Hepatocyte (in vitro differentiated cells): Measurements from ENCODE around the gene CBARP. TPM values are rescaled to one million over a fixed set of nuclear protein-coding genes. Genes with fewer than 3 reads are reported as not detected.

Source experiments
- DNase-seq: peaks from one replicate; pipeline ENCODE4 v3.0.0-alpha.2; 2016; ENCODE audit warnings: low spot score
- H2AFZ ChIP-seq: fragments of 200-600 bp; sonication (generic); 2 replicates; pipeline ENCODE4 v1.6.0; 2016; ENCODE audit warnings: antibody characterized with exemption, mild to moderate bottlenecking
- H3K27ac ChIP-seq: fragments of 200-600 bp; sonication (generic); 2 replicates; pipeline ENCODE4 v1.5.1; 2016; ENCODE audit warnings: mild to moderate bottlenecking
- H3K27me3 ChIP-seq: fragments of 200-600 bp; sonication (generic); 2 replicates; pipeline ENCODE4 v1.6.1; 2016
- H3K36me3 ChIP-seq: fragments of 200-600 bp; sonication (generic); replicated peaks from 2 replicates; pipeline ENCODE4 v1.5.1; 2016; ENCODE audit warnings: low read depth; ENCODE audit not compliant: insufficient read depth
- H3K4me1 ChIP-seq: fragments of 200-600 bp; sonication (generic); 2 replicates; pipeline ENCODE4 v1.5.1; 2016; ENCODE audit warnings: mild to moderate bottlenecking, moderate library complexity; ENCODE audit not compliant: insufficient read depth
- H3K4me2 ChIP-seq: fragments of 200-600 bp; sonication (generic); 2 replicates; pipeline ENCODE4 v1.6.0; 2016
- H3K4me3 ChIP-seq: fragments of 200-600 bp; sonication (generic); 2 replicates; pipeline ENCODE4 v1.5.1; 2016; ENCODE audit warnings: mild to moderate bottlenecking
- H3K79me2 ChIP-seq: fragments of 200-600 bp; sonication (generic); 2 replicates; pipeline ENCODE4 v1.6.0; 2017; ENCODE audit warnings: mild to moderate bottlenecking
- H3K9me2 ChIP-seq: fragments of 200-600 bp; sonication (generic); replicated peaks from 2 replicates; pipeline ENCODE4 v1.6.0; 2017; ENCODE audit warnings: mild to moderate bottlenecking; ENCODE audit not compliant: insufficient read depth
- H3K9me3 ChIP-seq: fragments of 200-600 bp; sonication (generic); 2 replicates; pipeline ENCODE4 v1.5.1; 2016; ENCODE audit warnings: low read depth, mild to moderate bottlenecking
- H4K20me1 ChIP-seq: fragments of 200-600 bp; sonication (generic); 2 replicates; pipeline ENCODE4 v1.6.0; 2016; ENCODE audit warnings: mild to moderate bottlenecking; ENCODE audit not compliant: insufficient read depth, poor library complexity, severe bottlenecking
- CTCF ChIP-seq: fragments of 200-600 bp; sonication (generic); IDR thresholded peaks from 2 replicates; pipeline ENCODE4 v1.5.1; 2016; ENCODE audit warnings: antibody characterized with exemption, mild to moderate bottlenecking; ENCODE audit not compliant: poor library complexity
- EZH2 ChIP-seq: fragments of 200-600 bp; sonication (generic); IDR thresholded peaks from 2 replicates; pipeline ENCODE4 v1.6.1; 2016; ENCODE audit warnings: antibody characterized with exemption, mild to moderate bottlenecking, borderline replicate concordance
- EZH2phosphoT487 ChIP-seq: fragments of 200-600 bp; sonication (generic); IDR thresholded peaks from one replicate; pipeline ENCODE4 v1.6.1; 2018; ENCODE audit warnings: antibody characterized with exemption, mild to moderate bottlenecking, low read depth, moderate library complexity; ENCODE audit not compliant: unreplicated experiment, severe bottlenecking
- WGBS: methylation state at CpG from one replicate; pipeline ENCODE4 v1.1.6; 2016; ENCODE audit warnings: low lambda C conversion rate; ENCODE audit errors: missing lambda C conversion rate; 5-methylcytosine and 5-hydroxymethylcytosine counted together
- polyA plus RNA-seq: library from polyadenylated mRNA; unstranded; fragments of >200 nt; fragmentation: Nextera tagmentation; extraction: Ambion mirVana; gene quantifications from 2 replicates; pipeline ENCODE4 v1.2.1, GENCODE V29; 2016
- total RNA-seq: library from RNA; depleted of rRNA; stranded (reverse); fragments of >200 nt; gene quantifications from 2 replicates; pipeline ENCODE4 v1.2.3, GENCODE V29; 2014

The CBARP gene
- total and polyA plus RNA-seq, 2 experiments from 2014 or later = 4.2 to 7.1 TPM

- H3K27ac ChIP-seq = peak overlapping the region; percentile 87
- H3K4me3 ChIP-seq = peak overlapping the region; percentile 69
- peak; percentile 96 for DNase-seq
- 4% methylated on average over 60 of the region's 84 CpGs for WGBS
- no peaks in the 10 kb centered on the region for H3K9me3 ChIP-seq
- TF ChIP-seq EZH2phosphoT487 (no peak), EZH2 (no peak), CTCF (no peak)
- no peaks in the 10 kb centered on the region for H3K9me2 ChIP-seq
- peaks cover 73% of the 10 kb centered on the region for H3K4me1 ChIP-seq
- peak overlapping the region; percentile 18 for H2AFZ ChIP-seq
- peaks cover 39% of the 10 kb centered on the region for H3K79me2 ChIP-seq
- H3K27me3 ChIP-seq = no peaks in the 10 kb centered on the region
- H3K36me3 ChIP-seq = no peaks in the 10 kb centered on the region
- H3K4me2 ChIP-seq = peak overlapping the region; percentile 100
- peaks cover 17% of the 10 kb centered on the region for H4K20me1 ChIP-seq
Measured at GRCh38 chr19:1266129-1266915, 28.5 kb upstream of the CBARP start.

- Histone ChIP-seq H3K27me3 (no peaks in the 10 kb centered on the region), H3K4me1 (peaks cover 70% of the 10 kb centered on the region), H3K4me3 (no peak overlapping the region), H3K27ac (peak overlapping the region; percentile 87), H3K79me2 (peaks cover 35% of the 10 kb centered on the region), H3K36me3 (no peaks in the 10 kb centered on the region), H3K9me2 (no peaks in the 10 kb centered on the region), H2AFZ (no peak overlapping the region), H3K9me3 (no peaks in the 10 kb centered on the region), H3K4me2 (peak overlapping the region; percentile 100), H4K20me1 (peaks cover 11% of the 10 kb centered on the region)
- WGBS = 11% methylated on average over 22 of the region's 28 CpGs
- DNase-seq = peak; percentile 82
- TF ChIP-seq EZH2 = no peak
- no peak for TF ChIP-seq EZH2phosphoT487
- no peak for TF ChIP-seq CTCF
Measured at GRCh38 chr19:1265615-1266128, 27.9 kb upstream of the CBARP start.

GRCh38 chr19:1264801-1265614, 27.2 kb upstream of the CBARP start:
- H3K79me2 ChIP-seq = peaks cover 30% of the 10 kb centered on the region
- H3K9me2 ChIP-seq = no peaks in the 10 kb centered on the region
- H2AFZ ChIP-seq = no peak overlapping the region
- H3K27me3 ChIP-seq = no peaks in the 10 kb centered on the region
- peak overlapping the region; percentile 87 for H3K27ac ChIP-seq
- no peak overlapping the region for H3K4me3 ChIP-seq
- peaks cover 4% of the 10 kb centered on the region for H4K20me1 ChIP-seq
- no peak for TF ChIP-seq EZH2phosphoT487
- TF ChIP-seq CTCF = no peak
- no peak for TF ChIP-seq EZH2
- peak; percentile 92 for DNase-seq
- WGBS = 62% methylated on average over 26 of the region's 26 CpGs
- peak overlapping the region; percentile 100 for H3K4me2 ChIP-seq
- peaks cover 69% of the 10 kb centered on the region for H3K4me1 ChIP-seq
- no peaks in the 10 kb centered on the region for H3K36me3 ChIP-seq
- no peaks in the 10 kb centered on the region for H3K9me3 ChIP-seq
